Measurements from ENCODE around the gene TOR2A. TPM values are rescaled to one million over a fixed set of nuclear protein-coding genes. Genes with fewer than 3 reads are reported as not detected.

Gene TOR2A
- total RNA-seq, 1 experiment from 2014 or later: 14.4 TPM

GRCh38 chr9:127723013-127723412 lies 12.1 kb downstream of the TOR2A start:
- ChIA-PET CTCF (interaction anchor here (1.4 to 3.7 kb wide), 2 partner anchors 9 to 11 kb away, joined by 3 to 50 read pairs; partner anchors contain the start of gene TOR2A), POLR2A (no interaction called here)
- no peaks in the 10 kb centered on the region for H3K36me3 Mint-ChIP-seq
- ATAC-seq (no peak), DNase-seq (ENCODE audit: low spot score) (no peak)
- H3K4me1 Mint-ChIP-seq: peaks cover 14% of the 10 kb centered on the region
- no peak for TF ChIP-seq ERG (CRISPR knock-in tag; IDR thresholded peaks at IDR 0.05)
- no peak for TF ChIP-seq IRF2 (CRISPR knock-in tag; IDR thresholded peaks at IDR 0.05; ENCODE audit: borderline replicate concordance, low read depth)
- TF ChIP-seq, protein P1, sequence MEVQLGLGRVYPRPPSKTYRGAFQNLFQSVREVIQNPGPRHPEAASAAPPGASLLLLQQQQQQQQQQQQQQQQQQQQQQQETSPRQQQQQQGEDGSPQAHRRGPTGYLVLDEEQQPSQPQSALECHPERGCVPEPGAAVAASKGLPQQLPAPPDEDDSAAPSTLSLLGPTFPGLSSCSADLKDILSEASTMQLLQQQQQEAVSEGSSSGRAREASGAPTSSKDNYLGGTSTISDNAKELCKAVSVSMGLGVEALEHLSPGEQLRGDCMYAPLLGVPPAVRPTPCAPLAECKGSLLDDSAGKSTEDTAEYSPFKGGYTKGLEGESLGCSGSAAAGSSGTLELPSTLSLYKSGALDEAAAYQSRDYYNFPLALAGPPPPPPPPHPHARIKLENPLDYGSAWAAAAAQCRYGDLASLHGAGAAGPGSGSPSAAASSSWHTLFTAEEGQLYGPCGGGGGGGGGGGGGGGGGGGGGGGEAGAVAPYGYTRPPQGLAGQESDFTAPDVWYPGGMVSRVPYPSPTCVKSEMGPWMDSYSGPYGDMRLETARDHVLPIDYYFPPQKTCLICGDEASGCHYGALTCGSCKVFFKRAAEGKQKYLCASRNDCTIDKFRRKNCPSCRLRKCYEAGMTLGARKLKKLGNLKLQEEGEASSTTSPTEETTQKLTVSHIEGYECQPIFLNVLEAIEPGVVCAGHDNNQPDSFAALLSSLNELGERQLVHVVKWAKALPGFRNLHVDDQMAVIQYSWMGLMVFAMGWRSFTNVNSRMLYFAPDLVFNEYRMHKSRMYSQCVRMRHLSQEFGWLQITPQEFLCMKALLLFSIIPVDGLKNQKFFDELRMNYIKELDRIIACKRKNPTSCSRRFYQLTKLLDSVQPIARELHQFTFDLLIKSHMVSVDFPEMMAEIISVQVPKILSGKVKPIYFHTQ (CRISPR knock-in tag; IDR thresholded peaks at IDR 0.05): no peak
- TF ChIP-seq, protein P2, sequence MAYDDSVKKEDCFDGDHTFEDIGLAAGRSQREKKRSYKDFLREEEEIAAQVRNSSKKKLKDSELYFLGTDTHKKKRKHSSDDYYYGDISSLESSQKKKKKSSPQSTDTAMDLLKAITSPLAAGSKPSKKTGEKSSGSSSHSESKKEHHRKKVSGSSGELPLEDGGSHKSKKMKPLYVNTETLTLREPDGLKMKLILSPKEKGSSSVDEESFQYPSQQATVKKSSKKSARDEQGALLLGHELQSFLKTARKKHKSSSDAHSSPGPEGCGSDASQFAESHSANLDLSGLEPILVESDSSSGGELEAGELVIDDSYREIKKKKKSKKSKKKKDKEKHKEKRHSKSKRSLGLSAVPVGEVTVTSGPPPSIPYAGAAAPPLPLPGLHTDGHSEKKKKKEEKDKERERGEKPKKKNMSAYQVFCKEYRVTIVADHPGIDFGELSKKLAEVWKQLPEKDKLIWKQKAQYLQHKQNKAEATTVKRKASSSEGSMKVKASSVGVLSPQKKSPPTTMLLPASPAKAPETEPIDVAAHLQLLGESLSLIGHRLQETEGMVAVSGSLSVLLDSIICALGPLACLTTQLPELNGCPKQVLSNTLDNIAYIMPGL (CRISPR knock-in tag; IDR thresholded peaks at IDR 0.05): no peak
- 0 out of 2 replicates have a peak overlapping the region, but pooled peaks have one; percentile 19 for H3K27ac Mint-ChIP-seq
- no peak overlapping the region for H3K4me3 Mint-ChIP-seq
- no peaks in the 10 kb centered on the region for H3K27me3 Mint-ChIP-seq (ENCODE audit: low read depth)
- no peaks in the 10 kb centered on the region for H3K9me3 Mint-ChIP-seq

GRCh38 chr9:127722055-127722745 lies 12.9 kb downstream of the TOR2A start:
- ATAC-seq (peak; percentile 6; the same call in 1 of the 2 replicates), DNase-seq (ENCODE audit: low spot score) (no peak)
- TF ChIP-seq ZNF317 (CRISPR knock-in tag; IDR thresholded peaks at IDR 0.05; ENCODE audit: borderline replicate concordance, low read depth) (no peak), SMAD4 (CRISPR knock-in tag; IDR thresholded peaks at IDR 0.05) (no peak), IRF1 (CRISPR knock-in tag; IDR thresholded peaks at IDR 0.05) (no peak), AFF4 (CRISPR knock-in tag; IDR thresholded peaks at IDR 0.05; ENCODE audit: borderline replicate concordance) (no peak), TCF7 (CRISPR knock-in tag; IDR thresholded peaks at IDR 0.05; ENCODE audit: low read depth) (no peak), MXD4 (CRISPR knock-in tag; IDR thresholded peaks at IDR 0.05; ENCODE audit: borderline replicate concordance) (no peak), CREM (CRISPR knock-in tag; IDR thresholded peaks at IDR 0.05) (no peak), IRF2 (CRISPR knock-in tag; IDR thresholded peaks at IDR 0.05; ENCODE audit: borderline replicate concordance, low read depth) (no peak), JAZF1 (CRISPR knock-in tag; IDR thresholded peaks at IDR 0.05) (no peak), MLX (CRISPR knock-in tag; IDR thresholded peaks at IDR 0.05) (no peak)
- TF ChIP-seq, protein P3, sequence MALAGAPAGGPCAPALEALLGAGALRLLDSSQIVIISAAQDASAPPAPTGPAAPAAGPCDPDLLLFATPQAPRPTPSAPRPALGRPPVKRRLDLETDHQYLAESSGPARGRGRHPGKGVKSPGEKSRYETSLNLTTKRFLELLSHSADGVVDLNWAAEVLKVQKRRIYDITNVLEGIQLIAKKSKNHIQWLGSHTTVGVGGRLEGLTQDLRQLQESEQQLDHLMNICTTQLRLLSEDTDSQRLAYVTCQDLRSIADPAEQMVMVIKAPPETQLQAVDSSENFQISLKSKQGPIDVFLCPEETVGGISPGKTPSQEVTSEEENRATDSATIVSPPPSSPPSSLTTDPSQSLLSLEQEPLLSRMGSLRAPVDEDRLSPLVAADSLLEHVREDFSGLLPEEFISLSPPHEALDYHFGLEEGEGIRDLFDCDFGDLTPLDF (CRISPR knock-in tag; IDR thresholded peaks at IDR 0.05): no peak
- Mint-ChIP-seq H3K4me3 (no peak overlapping the region), H3K27me3 (ENCODE audit: low read depth) (no peaks in the 10 kb centered on the region), H3K27ac (no peak overlapping the region), H3K4me1 (peaks cover 14% of the 10 kb centered on the region), H3K9me3 (no peaks in the 10 kb centered on the region), H3K36me3 (no peaks in the 10 kb centered on the region)
- CTCF ChIA-PET: interaction anchor here (0.8 to 1.6 kb wide), 5 partner anchors 10 to 232 kb away, joined by 3 to 16 read pairs (median 3); partner anchors contain the start of gene TOR2A
- POLR2A ChIA-PET: no interaction called here
